Measurements from ENCODE around the gene ARFRP1. TPM values are rescaled to one million over a fixed set of nuclear protein-coding genes. Genes with fewer than 3 reads are reported as not detected.

The ARFRP1 gene
- polyA plus RNA-seq, 3 donors = 18.2 to 31.1 (median 20.7) TPM

DNA sequence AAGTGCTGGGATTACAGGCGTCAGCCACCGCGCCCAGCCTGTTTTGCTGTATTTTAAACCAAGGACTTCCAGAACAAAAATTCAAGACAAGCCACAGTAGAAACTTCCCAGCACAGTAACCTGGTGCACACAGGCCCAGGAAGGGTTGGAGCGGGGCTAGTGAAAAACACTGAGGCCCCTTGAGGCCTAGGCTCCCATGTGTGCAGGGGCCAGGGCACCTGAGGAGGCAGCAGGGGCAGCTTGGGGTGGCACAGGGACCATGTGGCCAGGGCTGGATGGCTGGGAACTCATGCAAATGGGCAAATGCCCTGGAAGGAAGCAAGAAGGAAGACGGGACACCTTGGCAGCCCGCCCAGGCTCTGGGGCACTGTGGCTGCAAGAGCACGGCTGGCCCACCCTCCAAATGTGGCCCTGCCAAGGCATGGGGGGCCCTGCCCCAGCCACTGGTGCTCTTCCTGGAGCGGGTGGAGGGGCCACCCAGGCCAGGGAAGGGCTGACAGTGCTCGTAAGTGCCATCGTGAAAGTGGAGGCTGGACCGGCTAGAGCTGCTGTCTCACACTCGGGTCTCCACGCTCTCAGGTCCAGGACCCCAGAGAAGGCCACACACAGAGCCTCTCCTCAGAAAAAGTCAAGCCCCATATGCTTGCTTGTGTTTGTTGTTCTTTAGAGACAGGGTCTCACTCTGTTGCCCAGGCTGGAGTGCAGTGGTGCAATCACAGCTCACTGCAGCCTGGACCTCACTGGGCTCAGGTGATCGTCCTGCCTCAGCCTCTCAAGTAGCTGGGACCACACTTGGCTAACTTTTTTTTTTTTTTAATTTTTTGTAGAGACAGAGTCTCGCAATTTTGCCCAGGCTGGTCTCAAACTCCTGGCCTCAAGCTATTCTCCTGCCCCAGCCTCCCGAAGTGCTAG lies 42.1 kb upstream of the ARFRP1 start:
- TF ChIP-seq, protein P1, sequence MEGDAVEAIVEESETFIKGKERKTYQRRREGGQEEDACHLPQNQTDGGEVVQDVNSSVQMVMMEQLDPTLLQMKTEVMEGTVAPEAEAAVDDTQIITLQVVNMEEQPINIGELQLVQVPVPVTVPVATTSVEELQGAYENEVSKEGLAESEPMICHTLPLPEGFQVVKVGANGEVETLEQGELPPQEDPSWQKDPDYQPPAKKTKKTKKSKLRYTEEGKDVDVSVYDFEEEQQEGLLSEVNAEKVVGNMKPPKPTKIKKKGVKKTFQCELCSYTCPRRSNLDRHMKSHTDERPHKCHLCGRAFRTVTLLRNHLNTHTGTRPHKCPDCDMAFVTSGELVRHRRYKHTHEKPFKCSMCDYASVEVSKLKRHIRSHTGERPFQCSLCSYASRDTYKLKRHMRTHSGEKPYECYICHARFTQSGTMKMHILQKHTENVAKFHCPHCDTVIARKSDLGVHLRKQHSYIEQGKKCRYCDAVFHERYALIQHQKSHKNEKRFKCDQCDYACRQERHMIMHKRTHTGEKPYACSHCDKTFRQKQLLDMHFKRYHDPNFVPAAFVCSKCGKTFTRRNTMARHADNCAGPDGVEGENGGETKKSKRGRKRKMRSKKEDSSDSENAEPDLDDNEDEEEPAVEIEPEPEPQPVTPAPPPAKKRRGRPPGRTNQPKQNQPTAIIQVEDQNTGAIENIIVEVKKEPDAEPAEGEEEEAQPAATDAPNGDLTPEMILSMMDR (IDR thresholded peaks at IDR 0.05) = no peak
- DNase-seq = no peak
- Mint-ChIP-seq H3K9me3 (no peaks in the 10 kb centered on the region), H3K4me3 (no peak overlapping the region), H3K27me3 (ENCODE audit: low read depth in 3 of 3) (peaks cover 2 to 8% (median 2%) of the 10 kb centered on the region in 3 donors), H3K4me1 (no peaks in the 10 kb centered on the region), H3K36me3 (no peaks in the 10 kb centered on the region), H3K27ac (no peak overlapping the region)
- Histone ChIP-seq H3K27me3 (ENCODE audit: control insufficient read depth in 2 of 2, insufficient read depth in 2 of 2, low read length in 2 of 2) (no peaks in the 10 kb centered on the region), H3K79me2 (ENCODE audit: insufficient read depth, low read length) (no peaks in the 10 kb centered on the region), H3K9ac (ENCODE audit: insufficient read depth, low read length, poor library complexity, severe bottlenecking) (no peak overlapping the region), H3K4me3 (replicated peaks in 1 of 3; ENCODE audit: low read depth in 2 of 3, low read length in 3 of 3) (no peak overlapping the region), H3K9me3 (replicated peaks in 1 of 2; ENCODE audit: control insufficient read depth in 1 of 2, insufficient read depth in 1 of 2, low read length in 2 of 2) (no peaks in the 10 kb centered on the region), H4K20me1 (ENCODE audit: insufficient read depth, low read length) (no peaks in the 10 kb centered on the region), H3K27ac (ENCODE audit: low read depth in 1 of 2, low read length in 2 of 2) (no peak overlapping the region), H3K4me1 (ENCODE audit: control insufficient read depth in 1 of 2, insufficient read depth in 2 of 2, low read length in 2 of 2) (no peaks in the 10 kb centered on the region), H2AFZ (ENCODE audit: insufficient read depth, low read depth, low read length, poor library complexity, severe bottlenecking) (no peak overlapping the region), H3K36me3 (replicated peaks in 1 of 2; ENCODE audit: control insufficient read depth in 1 of 2, insufficient read depth in 2 of 2, low read length in 2 of 2) (no peaks in the 10 kb centered on the region), H3K4me2 (replicated peaks; ENCODE audit: extremely low read depth, low read length, poor library complexity, severe bottlenecking) (no peak overlapping the region)
- intact Hi-C loops (cut with micrococcal nuclease) = no loop called here
- 83% methylated on average over 16 of the region's 16 CpGs for WGBS (ENCODE audit: insufficient coverage)

DNA sequence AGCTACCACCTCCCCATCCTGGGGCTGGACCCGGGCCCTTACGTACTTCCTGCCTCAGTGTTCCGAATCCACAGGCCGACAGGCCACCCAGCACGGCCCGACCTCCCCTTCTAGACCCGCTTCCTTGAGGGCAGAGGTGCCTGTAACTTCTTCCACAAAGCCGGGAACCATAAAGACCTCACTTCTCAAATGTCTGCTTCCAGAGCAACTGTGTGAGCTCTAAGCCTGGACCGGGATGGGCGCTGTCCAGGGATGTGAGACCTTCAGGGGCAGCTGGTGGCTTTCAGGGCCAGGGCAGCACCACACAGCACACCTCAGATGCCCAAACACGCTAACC lies 41.1 kb upstream of the ARFRP1 start:
- H3K27ac Mint-ChIP-seq = peak overlapping the region in 3 of 7 donors; percentile 55 to 73 (median 72)
- no peaks in the 10 kb centered on the region for H4K20me1 ChIP-seq (ENCODE audit: insufficient read depth, low read length)
- WGBS (ENCODE audit: insufficient coverage) = 91% methylated on average over 10 of the region's 11 CpGs
- H3K9me3 Mint-ChIP-seq = no peaks in the 10 kb centered on the region
- H3K36me3 ChIP-seq (replicated peaks in 1 of 2; ENCODE audit: control insufficient read depth in 1 of 2, insufficient read depth in 2 of 2, low read length in 2 of 2) = no peaks in the 10 kb centered on the region
- H3K79me2 ChIP-seq (ENCODE audit: insufficient read depth, low read length) = no peaks in the 10 kb centered on the region
- H3K4me2 ChIP-seq (replicated peaks; ENCODE audit: extremely low read depth, low read length, poor library complexity, severe bottlenecking) = no peak overlapping the region
- no peak for DNase-seq
- no peak overlapping the region for H3K4me3 Mint-ChIP-seq
- H2AFZ ChIP-seq (ENCODE audit: insufficient read depth, low read depth, low read length, poor library complexity, severe bottlenecking) = no peak overlapping the region
- no peaks in the 10 kb centered on the region for H3K4me1 Mint-ChIP-seq
- no peak overlapping the region for H3K27ac ChIP-seq (ENCODE audit: low read depth in 1 of 2, low read length in 2 of 2)
- TF ChIP-seq, protein P1 (IDR thresholded peaks at IDR 0.05) = no peak
- no peak overlapping the region for H3K9ac ChIP-seq (ENCODE audit: insufficient read depth, low read length, poor library complexity, severe bottlenecking)
- no peaks in the 10 kb centered on the region for H3K36me3 Mint-ChIP-seq
- no peaks in the 10 kb centered on the region for H3K4me1 ChIP-seq (ENCODE audit: control insufficient read depth in 1 of 2, insufficient read depth in 2 of 2, low read length in 2 of 2)
- peaks cover 2 to 4% (median 3%) of the 10 kb centered on the region in 3 donors for H3K27me3 Mint-ChIP-seq (ENCODE audit: low read depth in 3 of 3)
- H3K27me3 ChIP-seq (ENCODE audit: control insufficient read depth in 2 of 2, insufficient read depth in 2 of 2, low read length in 2 of 2) = no peaks in the 10 kb centered on the region
- no peak overlapping the region for H3K4me3 ChIP-seq (replicated peaks in 1 of 3; ENCODE audit: low read depth in 2 of 3, low read length in 3 of 3)
- intact Hi-C loops (cut with micrococcal nuclease) = no loop called here
- no peaks in the 10 kb centered on the region for H3K9me3 ChIP-seq (replicated peaks in 1 of 2; ENCODE audit: control insufficient read depth in 1 of 2, insufficient read depth in 1 of 2, low read length in 2 of 2)

Data from CD14-positive monocyte (primary cell).